Neural cell (in vitro differentiated cells): ENCODE results near the gene CACNA1H. TPM values are rescaled to one million over a fixed set of nuclear protein-coding genes. Genes with fewer than 3 reads are reported as not detected.

Source experiments
- H2AFZ ChIP-seq: fragments of 200-600, 300-800 bp; sonication (generic), shearing (Covaris generic); 2 replicates; pipeline ENCODE4 v1.6.0; 2014; ENCODE audit warnings: low read depth, mild to moderate bottlenecking, antibody characterized with exemption, low read length, moderate library complexity
- H3F3A ChIP-seq: fragments of 200-600 bp; shearing (Covaris generic); 2 replicates; pipeline ENCODE4 v1.6.1; 2016; ENCODE audit warnings: mild to moderate bottlenecking, moderate library complexity, mixed read lengths, antibody characterized with exemption, low read length; ENCODE audit not compliant: insufficient read depth, poor library complexity, severe bottlenecking
- H3K27ac ChIP-seq: fragments of 200-600, 300-800 bp; sonication (generic), shearing (Covaris generic); 2 replicates; pipeline ENCODE4 v1.5.1; 2014; ENCODE audit warnings: mild to moderate bottlenecking, low read length, moderate library complexity
- H3K27me3 ChIP-seq: fragments of 300-800, 200-600 bp; sonication (generic), shearing (Covaris generic); 2 replicates; pipeline ENCODE4 v1.6.0; 2014; ENCODE audit warnings: mild to moderate bottlenecking, low read depth, low read length, moderate library complexity; ENCODE audit not compliant: insufficient read depth
- H3K36me3 ChIP-seq: fragments of 300-800, 200-600 bp; sonication (generic), shearing (Covaris generic); 2 replicates; pipeline ENCODE4 v1.5.1; 2014; ENCODE audit warnings: mild to moderate bottlenecking, antibody characterized with exemption, low read length, moderate library complexity; ENCODE audit not compliant: insufficient read depth
- H3K4me2 ChIP-seq: fragments of 300-800, 200-600 bp; sonication (generic), shearing (Covaris generic); 2 replicates; pipeline ENCODE4 v1.6.0; 2014; ENCODE audit warnings: mild to moderate bottlenecking, low read length
- H3K4me3 ChIP-seq: fragments of 300-800, 200-600 bp; sonication (generic), shearing (Covaris generic); 2 replicates; pipeline ENCODE4 v1.5.1; 2014; ENCODE audit warnings: mild to moderate bottlenecking, low read length, moderate library complexity
- H3K79me2 ChIP-seq: fragments of 200-600 bp; shearing (Covaris generic); replicated peaks from 2 replicates; pipeline ENCODE4 v1.6.0; 2014; ENCODE audit warnings: mild to moderate bottlenecking, low read length, moderate library complexity; ENCODE audit not compliant: insufficient read depth
- H3K9ac ChIP-seq: fragments of 300-800, 200-600 bp; sonication (generic), shearing (Covaris generic); 2 replicates; pipeline ENCODE4 v1.6.1; 2016; ENCODE audit warnings: mild to moderate bottlenecking, low read length, mixed read lengths
- H3K9me2 ChIP-seq: fragments of 200-600 bp; shearing (Covaris generic); 2 replicates; pipeline ENCODE4 v1.6.1; 2016; ENCODE audit warnings: mild to moderate bottlenecking, low read length, mixed read lengths; ENCODE audit not compliant: insufficient read depth
- H3K9me3 ChIP-seq: fragments of 200-600, 300-800 bp; sonication (generic), shearing (Covaris generic); 2 replicates; pipeline ENCODE4 v1.6.1; 2016; ENCODE audit warnings: mild to moderate bottlenecking, mixed run types, low read length, moderate library complexity, mixed read lengths
- H4K20me1 ChIP-seq: fragments of 200-600 bp; shearing (Covaris generic); 2 replicates; pipeline ENCODE4 v1.6.1; 2016; ENCODE audit warnings: mild to moderate bottlenecking, mixed run types; ENCODE audit not compliant: insufficient read depth
- EP300 ChIP-seq: fragments of 450-650 bp; conservative IDR thresholded peaks from 2 replicates; pipeline ENCODE4 v1.6.1; 2014; ENCODE audit warnings: antibody characterized with exemption, mild to moderate bottlenecking, moderate library complexity; ENCODE audit not compliant: poor library complexity, severe bottlenecking
- EZH2 ChIP-seq: fragments of 200-600, 300-800 bp; shearing (Covaris generic), sonication (generic); IDR thresholded peaks from 2 replicates; pipeline ENCODE4 v1.6.1; 2014; ENCODE audit warnings: antibody characterized with exemption, low read length, borderline replicate concordance, mild to moderate bottlenecking; ENCODE audit not compliant: insufficient read depth, poor library complexity, severe bottlenecking
- MXI1 ChIP-seq: fragments of 450-650 bp; conservative IDR thresholded peaks from 2 replicates; pipeline ENCODE4 v1.6.1; 2014; ENCODE audit warnings: antibody characterized with exemption, mild to moderate bottlenecking; ENCODE audit not compliant: poor library complexity, severe bottlenecking
- POLR2AphosphoS5 ChIP-seq: IDR thresholded peaks from 2 replicates; pipeline ENCODE4 v1.6.1; 2012
- RAD21 ChIP-seq: fragments of 450-650 bp; conservative IDR thresholded peaks from 2 replicates; pipeline ENCODE4 v1.6.1; 2014; ENCODE audit warnings: antibody characterized with exemption, mild to moderate bottlenecking, moderate library complexity
- REST ChIP-seq: IDR thresholded peaks from 2 replicates; pipeline ENCODE4 v1.6.1; 2012; ENCODE audit warnings: borderline replicate concordance
- SMC3 ChIP-seq: fragments of 450-650 bp; conservative IDR thresholded peaks from 2 replicates; pipeline ENCODE4 v1.6.1; 2014; ENCODE audit warnings: antibody characterized with exemption, mild to moderate bottlenecking, moderate library complexity; ENCODE audit not compliant: poor library complexity
- TAF1 ChIP-seq: IDR thresholded peaks from 2 replicates; pipeline ENCODE4 v1.6.1; 2012; ENCODE audit warnings: low read depth
- polyA plus RNA-seq: library from polyadenylated mRNA; depleted of rRNA; stranded (reverse); fragments of >200 nt; gene quantifications from 2 replicates; pipeline ENCODE4 v1.2.3, GENCODE V29; 2014
- TF ChIP-seq, protein P1 (sequence below): fragments of 450-650 bp; IDR thresholded peaks from 2 replicates; pipeline ENCODE4 v1.5.1; 2014; ENCODE audit warnings: antibody characterized with exemption, mild to moderate bottlenecking, moderate library complexity; ENCODE audit not compliant: poor library complexity, severe bottlenecking

Gene CACNA1H
- polyA plus RNA-seq, 1 donor from 2014 or later: 27.7 TPM

DNA sequence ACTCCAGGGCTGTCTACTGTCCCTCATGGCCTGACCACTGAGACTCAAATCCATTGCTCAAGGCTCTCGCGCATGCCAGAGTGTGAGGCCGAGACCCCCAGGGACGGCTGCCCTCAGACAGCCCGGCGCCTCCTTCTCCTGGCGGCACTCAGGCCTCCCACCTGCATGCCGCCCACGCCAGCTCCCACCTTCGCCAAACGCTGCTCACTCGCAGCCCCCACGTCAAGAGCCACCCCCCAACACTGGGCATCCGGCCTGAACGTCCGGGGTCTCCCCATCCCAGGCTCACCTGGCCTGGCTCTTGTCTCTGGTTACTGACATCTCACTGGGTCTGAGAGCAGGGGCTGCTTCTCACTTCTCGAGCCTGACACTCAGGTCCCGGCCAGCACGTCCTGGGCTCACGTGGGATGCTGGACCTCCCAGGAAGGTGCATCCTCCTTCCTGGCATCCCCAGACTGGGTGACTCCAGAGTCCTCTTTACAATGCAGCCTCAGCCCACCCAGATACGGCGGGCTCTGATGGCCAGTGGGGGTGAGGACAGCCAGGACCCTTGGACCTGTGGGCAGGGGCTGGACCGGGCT is 12.2 kb upstream of the CACNA1H start:
- no peaks in the 10 kb centered on the region for H4K20me1 ChIP-seq
- no peaks in the 10 kb centered on the region for H3K27me3 ChIP-seq
- H3K79me2 ChIP-seq: no peaks in the 10 kb centered on the region
- no peaks in the 10 kb centered on the region for H3K36me3 ChIP-seq
- no peak overlapping the region for H2AFZ ChIP-seq
- no peak overlapping the region for H3K9ac ChIP-seq
- no peak overlapping the region for H3K4me2 ChIP-seq
- TF ChIP-seq REST: no peak
- TF ChIP-seq RAD21: no peak
- H3F3A ChIP-seq: no peaks in the 10 kb centered on the region
- H3K9me2 ChIP-seq: no peaks in the 10 kb centered on the region
- no peaks in the 10 kb centered on the region for H3K9me3 ChIP-seq
- H3K4me3 ChIP-seq: no peak overlapping the region
- H3K27ac ChIP-seq: no peak overlapping the region

- no peak overlapping the region for H3K27ac ChIP-seq
- no peaks in the 10 kb centered on the region for H3K9me3 ChIP-seq
- no peaks in the 10 kb centered on the region for H3K27me3 ChIP-seq
- no peak overlapping the region for H3K9ac ChIP-seq
- no peak overlapping the region for H3K4me3 ChIP-seq
- no peaks in the 10 kb centered on the region for H4K20me1 ChIP-seq
- H3F3A ChIP-seq: no peaks in the 10 kb centered on the region
- H3K79me2 ChIP-seq: no peaks in the 10 kb centered on the region
- H3K4me2 ChIP-seq: no peak overlapping the region
- no peak overlapping the region for H2AFZ ChIP-seq
- TF ChIP-seq POLR2AphosphoS5 (no peak), RAD21 (no peak), EZH2 (no peak), REST (no peak), EP300 (no peak), SMC3 (no peak), MXI1 (no peak), TAF1 (no peak)
- TF ChIP-seq, protein P1, sequence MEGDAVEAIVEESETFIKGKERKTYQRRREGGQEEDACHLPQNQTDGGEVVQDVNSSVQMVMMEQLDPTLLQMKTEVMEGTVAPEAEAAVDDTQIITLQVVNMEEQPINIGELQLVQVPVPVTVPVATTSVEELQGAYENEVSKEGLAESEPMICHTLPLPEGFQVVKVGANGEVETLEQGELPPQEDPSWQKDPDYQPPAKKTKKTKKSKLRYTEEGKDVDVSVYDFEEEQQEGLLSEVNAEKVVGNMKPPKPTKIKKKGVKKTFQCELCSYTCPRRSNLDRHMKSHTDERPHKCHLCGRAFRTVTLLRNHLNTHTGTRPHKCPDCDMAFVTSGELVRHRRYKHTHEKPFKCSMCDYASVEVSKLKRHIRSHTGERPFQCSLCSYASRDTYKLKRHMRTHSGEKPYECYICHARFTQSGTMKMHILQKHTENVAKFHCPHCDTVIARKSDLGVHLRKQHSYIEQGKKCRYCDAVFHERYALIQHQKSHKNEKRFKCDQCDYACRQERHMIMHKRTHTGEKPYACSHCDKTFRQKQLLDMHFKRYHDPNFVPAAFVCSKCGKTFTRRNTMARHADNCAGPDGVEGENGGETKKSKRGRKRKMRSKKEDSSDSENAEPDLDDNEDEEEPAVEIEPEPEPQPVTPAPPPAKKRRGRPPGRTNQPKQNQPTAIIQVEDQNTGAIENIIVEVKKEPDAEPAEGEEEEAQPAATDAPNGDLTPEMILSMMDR: no peak
- H3K36me3 ChIP-seq: no peaks in the 10 kb centered on the region
- no peaks in the 10 kb centered on the region for H3K9me2 ChIP-seq
These were observed 11.7 kb upstream of the CACNA1H start for GRCh38 chr16:1141191-1141590.
